Colonic mucosa (tissue), 4 donors: Measurements from ENCODE around the gene SMIM45.
A peak's percentile ranks its signal among the peaks of the same experiment; 100 is the strongest.

ENCODE experiments used
- DNase-seq: peaks from one replicate; pipeline ENCODE4 v3.0.0-alpha.2; 2020
- H3K27ac ChIP-seq: fragments of 200-600 bp; one replicate; pipeline ENCODE4 v1.8.0; 2021
- H3K27me3 ChIP-seq: fragments of 200-600 bp; one replicate; pipeline ENCODE4 v1.8.0; 2021
- H3K36me3 ChIP-seq: fragments of 200-600 bp; one replicate; pipeline ENCODE4 v1.8.0; 2021
- H3K4me1 ChIP-seq: fragments of 200-600 bp; one replicate; pipeline ENCODE4 v1.8.0; 2021; ENCODE audit warnings: mild to moderate bottlenecking
- H3K4me3 ChIP-seq: fragments of 200-600 bp; one replicate; pipeline ENCODE4 v1.8.0; 2021
- H3K9ac ChIP-seq, 2 donors: one replicate each; pipeline ENCODE4 v1.7.0; 2013; ENCODE audit warnings: control low read depth in 2 of 2, low read depth in 2 of 2, low read length in 2 of 2
- H3K9me3 ChIP-seq: fragments of 200-600 bp; one replicate; pipeline ENCODE4 v1.8.0; 2021
- CTCF ChIP-seq: fragments of 200-600 bp; IDR thresholded peaks from one replicate; pipeline ENCODE4 v1.8.0; 2022; ENCODE audit warnings: antibody characterized with exemption, mild to moderate bottlenecking
- intact Hi-C: fragments of 100-400 bp; cut with DNase I; formaldehyde crosslinking; loops from one replicate; pipeline ENCODE4 v1.14.1; 2022
- donor health status: healthy.
- donor health status: DM: no; HTN: no; CAD: no.
- donor health status: DM: no; HTN: no; CAD: no.

SMIM45 gene

DNA sequence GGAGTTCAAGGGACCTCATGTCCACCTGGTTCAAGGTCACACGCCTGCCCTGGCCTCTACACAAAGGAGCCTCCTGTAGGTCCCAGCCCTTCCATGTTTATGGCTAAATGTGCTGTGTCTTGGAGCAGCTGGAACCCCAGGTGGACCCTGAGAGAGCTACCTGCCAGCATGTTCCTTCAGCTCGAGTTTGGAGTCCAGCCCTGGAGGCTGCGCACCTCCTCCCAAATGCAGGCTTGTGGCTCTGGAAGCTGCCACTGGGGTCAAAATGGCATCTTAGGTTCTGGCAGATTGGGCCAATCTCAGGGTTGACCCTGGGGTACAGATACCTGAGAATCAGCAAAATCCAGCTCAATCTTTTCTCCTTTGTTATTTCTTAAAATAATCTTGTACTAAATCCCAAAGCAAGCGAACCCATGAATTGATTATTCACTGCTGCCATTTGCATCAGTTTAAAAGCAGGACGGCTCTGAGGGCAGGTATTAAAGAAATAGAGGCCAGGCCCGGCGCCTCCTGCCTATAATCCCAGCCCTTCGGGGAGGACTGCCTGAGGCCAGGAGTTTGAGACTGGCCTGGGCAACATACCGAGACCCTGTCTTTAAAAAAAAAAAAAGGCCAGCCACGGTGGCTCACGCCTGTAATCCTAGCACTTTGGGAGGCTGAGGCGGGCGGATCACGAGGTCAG lies 28.2 kb upstream of the SMIM45 start:
- no peak overlapping the region for H3K4me3 ChIP-seq
- DNase-seq, result no peak
- H3K4me1 ChIP-seq, result no peaks in the 10 kb centered on the region
- H3K27ac ChIP-seq, result no peak overlapping the region
- H3K27me3 ChIP-seq, result peaks cover 18% of the 10 kb centered on the region
- TF ChIP-seq CTCF, result no peak
- H3K9me3 ChIP-seq, result no peaks in the 10 kb centered on the region
- H3K36me3 ChIP-seq, result no peaks in the 10 kb centered on the region
- H3K9ac ChIP-seq, result no peak overlapping the region
- intact Hi-C loops, result no loop called here

- Histone ChIP-seq H3K27me3 (peaks cover 18% of the 10 kb centered on the region), H3K4me1 (no peaks in the 10 kb centered on the region), H3K9me3 (no peaks in the 10 kb centered on the region), H3K27ac (no peak overlapping the region), H3K4me3 (peak overlapping the region; percentile 51), H3K36me3 (no peaks in the 10 kb centered on the region), H3K9ac (peak overlapping the region; percentile 40 to 73)
- peak; percentile 82 for DNase-seq
- TF ChIP-seq CTCF, result peak; percentile 60
- intact Hi-C loops, result no loop called here
Observed at GRCh38 chr22:41925783-41926460, 26.0 kb upstream of the SMIM45 start.

DNA sequence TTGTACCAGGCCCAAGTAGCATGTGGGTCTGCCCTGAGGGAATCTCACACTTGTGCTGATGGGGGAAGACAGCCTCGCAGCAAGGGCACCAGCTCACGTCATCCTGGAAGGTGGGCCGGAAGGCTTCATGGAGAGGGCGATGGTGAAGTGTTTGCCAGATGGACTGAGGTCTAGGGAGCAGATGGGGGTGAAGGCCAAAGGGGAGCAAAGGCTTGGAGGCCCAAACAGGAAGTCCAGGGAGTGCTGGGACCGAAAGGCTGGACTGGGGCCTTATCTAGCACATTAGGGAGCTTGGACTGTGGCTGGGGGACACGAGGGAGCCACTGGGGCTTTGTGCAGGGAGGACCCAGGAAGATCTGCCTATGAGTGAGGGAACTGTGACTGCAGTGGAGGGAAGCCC lies 24.1 kb upstream of the SMIM45 start:
- Histone ChIP-seq H3K27ac (no peak overlapping the region), H3K4me3 (no peak overlapping the region), H3K27me3 (peaks cover 18% of the 10 kb centered on the region), H3K9me3 (no peaks in the 10 kb centered on the region), H3K9ac (no peak overlapping the region), H3K4me1 (no peaks in the 10 kb centered on the region), H3K36me3 (no peaks in the 10 kb centered on the region)
- DNase-seq, result no peak
- intact Hi-C loops, result no loop called here
- no peak for TF ChIP-seq CTCF

- H3K4me1 ChIP-seq, result no peaks in the 10 kb centered on the region
- intact Hi-C loops, result no loop called here
- no peaks in the 10 kb centered on the region for H3K9me3 ChIP-seq
- no peak overlapping the region for H3K4me3 ChIP-seq
- H3K36me3 ChIP-seq, result no peaks in the 10 kb centered on the region
- peaks cover 18% of the 10 kb centered on the region for H3K27me3 ChIP-seq
- H3K27ac ChIP-seq, result no peak overlapping the region
- H3K9ac ChIP-seq, result no peak overlapping the region
- no peak for DNase-seq
- TF ChIP-seq CTCF, result no peak
Observed at GRCh38 chr22:41928593-41929417, 23.1 kb upstream of the SMIM45 start.

DNA sequence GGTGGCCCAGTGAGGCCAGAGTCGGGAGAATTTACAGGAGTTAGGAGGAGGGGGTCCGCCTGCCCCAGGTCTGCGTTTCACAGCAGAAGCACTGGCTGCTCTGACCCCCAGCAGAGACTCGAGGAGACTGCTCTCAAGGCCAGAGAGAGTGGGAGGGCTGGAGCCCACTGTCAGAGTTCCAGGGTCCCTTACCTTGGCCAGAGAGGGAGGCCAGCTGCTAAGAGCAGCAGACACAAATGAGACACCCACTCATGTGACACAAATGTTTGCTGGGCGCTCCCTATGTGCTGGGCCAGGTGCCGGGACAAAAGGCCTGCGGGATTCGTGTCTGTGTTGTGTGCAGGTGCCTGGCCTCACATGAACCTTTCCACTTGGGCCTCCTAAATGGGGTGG lies 22.5 kb upstream of the SMIM45 start:
- no peaks in the 10 kb centered on the region for H3K36me3 ChIP-seq
- no peak for TF ChIP-seq CTCF

More for the DNA sequence above, 22.5 kb upstream of the SMIM45 start:
- Histone ChIP-seq H3K4me3 (no peak overlapping the region), H3K27me3 (peaks cover 18% of the 10 kb centered on the region), H3K4me1 (no peaks in the 10 kb centered on the region), H3K9me3 (no peaks in the 10 kb centered on the region), H3K9ac (no peak overlapping the region), H3K27ac (no peak overlapping the region)
- no peak for DNase-seq
- intact Hi-C loops, result no loop called here
